ENCODE data around the gene DLGAP1.

DLGAP1 gene

GRCh38 chr18:4181882-4182568, 273.1 kb downstream of the DLGAP1 start:
- Histone ChIP-seq H3K4me1 (ENCODE audit: control insufficient read depth, insufficient read depth, low read length) (no peaks in the 10 kb centered on the region), H3K27ac (ENCODE audit: extremely low read depth, low read depth, low read length) (no peak overlapping the region), H3K36me3 (ENCODE audit: control insufficient read depth in 2 of 2, insufficient read depth in 1 of 2, low read length in 2 of 2) (no peaks in the 10 kb centered on the region), H3K4me3 (ENCODE audit: low read depth, low read length) (no peak overlapping the region), H3K9me3 (ENCODE audit: control insufficient read depth, insufficient read depth, low read depth, low read length) (no peaks in the 10 kb centered on the region)
- no peak for TF ChIP-seq ZNF561 (tag by site-specific recombination; IDR thresholded peaks at IDR 0.05; ENCODE audit: borderline replicate concordance)
- TF ChIP-seq ZNF747 (tag by site-specific recombination; IDR thresholded peaks at IDR 0.05), result no peak
- TF ChIP-seq ZNF10 (tag by site-specific recombination; IDR thresholded peaks at IDR 0.05), result no peak
- no peak for TF ChIP-seq ZSCAN4 (tag by site-specific recombination; IDR thresholded peaks at IDR 0.05)
- no peak for TF ChIP-seq ZBTB21 (tag by site-specific recombination; IDR thresholded peaks at IDR 0.05)
- TF ChIP-seq, protein P1, sequence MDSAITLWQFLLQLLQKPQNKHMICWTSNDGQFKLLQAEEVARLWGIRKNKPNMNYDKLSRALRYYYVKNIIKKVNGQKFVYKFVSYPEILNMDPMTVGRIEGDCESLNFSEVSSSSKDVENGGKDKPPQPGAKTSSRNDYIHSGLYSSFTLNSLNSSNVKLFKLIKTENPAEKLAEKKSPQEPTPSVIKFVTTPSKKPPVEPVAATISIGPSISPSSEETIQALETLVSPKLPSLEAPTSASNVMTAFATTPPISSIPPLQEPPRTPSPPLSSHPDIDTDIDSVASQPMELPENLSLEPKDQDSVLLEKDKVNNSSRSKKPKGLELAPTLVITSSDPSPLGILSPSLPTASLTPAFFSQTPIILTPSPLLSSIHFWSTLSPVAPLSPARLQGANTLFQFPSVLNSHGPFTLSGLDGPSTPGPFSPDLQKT (IDR thresholded peaks at IDR 0.05; ENCODE audit: borderline replicate concordance, low read depth, low read length), result no peak
- TF ChIP-seq ZNF830 (tag by site-specific recombination; IDR thresholded peaks at IDR 0.05; ENCODE audit: low read depth), result no peak
- no peak for TF ChIP-seq ZBTB11 (tag by site-specific recombination; conservative IDR thresholded peaks at IDR 0.05; ENCODE audit: low read depth)
- TF ChIP-seq ZNF394 (tag by site-specific recombination; IDR thresholded peaks at IDR 0.05; ENCODE audit: borderline replicate concordance), result no peak
- no peak; the same call in 1 of the 2 replicates for TF ChIP-seq ZNF654 (tag by site-specific recombination; IDR thresholded peaks at IDR 0.05; ENCODE audit: low read depth)
- TF ChIP-seq, protein P2, sequence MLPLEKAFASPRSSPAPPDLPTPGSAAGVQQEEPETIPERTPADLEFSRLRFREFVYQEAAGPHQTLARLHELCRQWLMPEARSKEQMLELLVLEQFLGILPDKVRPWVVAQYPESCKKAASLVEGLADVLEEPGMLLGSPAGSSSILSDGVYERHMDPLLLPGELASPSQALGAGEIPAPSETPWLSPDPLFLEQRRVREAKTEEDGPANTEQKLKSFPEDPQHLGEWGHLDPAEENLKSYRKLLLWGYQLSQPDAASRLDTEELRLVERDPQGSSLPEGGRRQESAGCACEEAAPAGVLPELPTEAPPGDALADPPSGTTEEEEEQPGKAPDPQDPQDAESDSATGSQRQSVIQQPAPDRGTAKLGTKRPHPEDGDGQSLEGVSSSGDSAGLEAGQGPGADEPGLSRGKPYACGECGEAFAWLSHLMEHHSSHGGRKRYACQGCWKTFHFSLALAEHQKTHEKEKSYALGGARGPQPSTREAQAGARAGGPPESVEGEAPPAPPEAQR (tag by site-specific recombination; IDR thresholded peaks at IDR 0.05), result no peak
- POLR2A ChIA-PET, result no interaction called here
- CTCF ChIA-PET, result no interaction called here

DNA sequence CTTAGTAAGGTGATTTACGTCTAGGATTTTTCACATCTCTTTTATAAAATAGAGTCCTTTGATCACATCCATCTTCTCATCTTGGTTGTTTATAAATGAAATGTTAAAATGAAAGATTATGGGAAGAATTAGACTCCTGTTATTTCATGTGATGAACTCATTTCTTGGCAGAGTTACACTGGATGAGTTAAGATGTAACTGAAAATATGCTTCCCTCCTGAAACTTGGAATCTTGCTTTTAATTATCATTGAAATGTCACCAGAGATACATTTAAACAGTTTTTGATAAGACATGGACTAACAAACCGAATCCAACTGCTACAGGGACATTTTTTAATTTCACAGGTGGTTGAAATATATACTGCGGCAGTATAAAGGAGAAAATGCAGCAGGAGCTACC, 274.0 kb downstream of the DLGAP1 start:
- no peaks in the 10 kb centered on the region for H3K9me3 ChIP-seq (ENCODE audit: control insufficient read depth, insufficient read depth, low read depth, low read length)
- H3K4me3 ChIP-seq (ENCODE audit: low read depth, low read length), result no peak overlapping the region
- no peaks in the 10 kb centered on the region for H3K4me1 ChIP-seq (ENCODE audit: control insufficient read depth, insufficient read depth, low read length)
- ChIA-PET POLR2A (no interaction called here), CTCF (interaction anchor here (0.7 kb wide), 1 partner anchor 256 kb away, joined by 3 read pairs; no protein-coding TSS in a partner anchor)
- H3K36me3 ChIP-seq (ENCODE audit: control insufficient read depth in 2 of 2, insufficient read depth in 1 of 2, low read length in 2 of 2), result no peaks in the 10 kb centered on the region
- H3K27ac ChIP-seq (ENCODE audit: extremely low read depth, low read depth, low read length), result no peak overlapping the region
- TF ChIP-seq SP2 (tag by site-specific recombination; IDR thresholded peaks at IDR 0.05) (no peak), ZFP37 (tag by site-specific recombination; IDR thresholded peaks at IDR 0.05) (no peak), ZNF518A (tag by site-specific recombination; conservative IDR thresholded peaks at IDR 0.05; ENCODE audit: low read depth) (no peak), ZNF324 (tag by site-specific recombination; IDR thresholded peaks at IDR 0.05) (no peak)
- TF ChIP-seq, protein P3, sequence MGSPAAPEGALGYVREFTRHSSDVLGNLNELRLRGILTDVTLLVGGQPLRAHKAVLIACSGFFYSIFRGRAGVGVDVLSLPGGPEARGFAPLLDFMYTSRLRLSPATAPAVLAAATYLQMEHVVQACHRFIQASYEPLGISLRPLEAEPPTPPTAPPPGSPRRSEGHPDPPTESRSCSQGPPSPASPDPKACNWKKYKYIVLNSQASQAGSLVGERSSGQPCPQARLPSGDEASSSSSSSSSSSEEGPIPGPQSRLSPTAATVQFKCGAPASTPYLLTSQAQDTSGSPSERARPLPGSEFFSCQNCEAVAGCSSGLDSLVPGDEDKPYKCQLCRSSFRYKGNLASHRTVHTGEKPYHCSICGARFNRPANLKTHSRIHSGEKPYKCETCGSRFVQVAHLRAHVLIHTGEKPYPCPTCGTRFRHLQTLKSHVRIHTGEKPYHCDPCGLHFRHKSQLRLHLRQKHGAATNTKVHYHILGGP (tag by site-specific recombination; IDR thresholded peaks at IDR 0.05), result no peak
- TF ChIP-seq, protein P4, sequence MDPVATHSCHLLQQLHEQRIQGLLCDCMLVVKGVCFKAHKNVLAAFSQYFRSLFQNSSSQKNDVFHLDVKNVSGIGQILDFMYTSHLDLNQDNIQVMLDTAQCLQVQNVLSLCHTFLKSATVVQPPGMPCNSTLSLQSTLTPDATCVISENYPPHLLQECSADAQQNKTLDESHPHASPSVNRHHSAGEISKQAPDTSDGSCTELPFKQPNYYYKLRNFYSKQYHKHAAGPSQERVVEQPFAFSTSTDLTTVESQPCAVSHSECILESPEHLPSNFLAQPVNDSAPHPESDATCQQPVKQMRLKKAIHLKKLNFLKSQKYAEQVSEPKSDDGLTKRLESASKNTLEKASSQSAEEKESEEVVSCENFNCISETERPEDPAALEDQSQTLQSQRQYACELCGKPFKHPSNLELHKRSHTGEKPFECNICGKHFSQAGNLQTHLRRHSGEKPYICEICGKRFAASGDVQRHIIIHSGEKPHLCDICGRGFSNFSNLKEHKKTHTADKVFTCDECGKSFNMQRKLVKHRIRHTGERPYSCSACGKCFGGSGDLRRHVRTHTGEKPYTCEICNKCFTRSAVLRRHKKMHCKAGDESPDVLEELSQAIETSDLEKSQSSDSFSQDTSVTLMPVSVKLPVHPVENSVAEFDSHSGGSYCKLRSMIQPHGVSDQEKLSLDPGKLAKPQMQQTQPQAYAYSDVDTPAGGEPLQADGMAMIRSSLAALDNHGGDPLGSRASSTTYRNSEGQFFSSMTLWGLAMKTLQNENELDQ (tag by site-specific recombination; IDR thresholded peaks at IDR 0.05; ENCODE audit: low read depth), result no peak
